Astrocyte (in vitro differentiated cells and primary cell): ENCODE data around the gene C1orf226. TPM values are rescaled to one million over a fixed set of nuclear protein-coding genes. Genes with fewer than 3 reads are reported as not detected.

ENCODE experiments used
- DNase-seq: peaks from one replicate; pipeline ENCODE4 v3.0.0-alpha.2; 2010; ENCODE audit warnings: low read depth
- FAIRE-seq: peaks from 2 replicates; lab custom pipeline; 2011; peaks lifted over from hg19 to GRCh38; lab: Jason Lieb, UNC
- H2AFZ ChIP-seq: 2 replicates; pipeline ENCODE4 v1.6.0; 2012; ENCODE audit warnings: low read depth, low read length, inconsistent platforms
- H3K27ac ChIP-seq: 2 replicates; pipeline ENCODE4 v1.5.1; 2011; ENCODE audit warnings: low read depth, low read length, inconsistent platforms
- H3K27me3 ChIP-seq: 2 replicates; pipeline ENCODE4 v1.6.0; 2011; ENCODE audit warnings: low read length, inconsistent platforms; ENCODE audit not compliant: insufficient read depth
- H3K36me3 ChIP-seq: 2 replicates; pipeline ENCODE4 v1.5.1; 2011; ENCODE audit warnings: low read length, inconsistent platforms; ENCODE audit not compliant: insufficient read depth
- H3K4me1 ChIP-seq: 2 replicates; pipeline ENCODE4 v1.5.1; 2011; ENCODE audit warnings: low read length, inconsistent platforms; ENCODE audit not compliant: insufficient read depth
- H3K4me2 ChIP-seq: 2 replicates; pipeline ENCODE4 v1.6.0; 2012; ENCODE audit warnings: low read length, inconsistent platforms
- H3K4me3 ChIP-seq: 2 replicates; pipeline ENCODE4 v1.5.1; 2011; ENCODE audit warnings: low read depth, mild to moderate bottlenecking, low read length, inconsistent platforms; ENCODE audit not compliant: insufficient read depth
- H3K79me2 ChIP-seq: 2 replicates; pipeline ENCODE4 v1.6.0; 2012; ENCODE audit warnings: mild to moderate bottlenecking, low read length, inconsistent platforms; ENCODE audit not compliant: insufficient read depth
- H3K9ac ChIP-seq: 2 replicates; pipeline ENCODE4 v1.6.0; 2012; ENCODE audit warnings: mild to moderate bottlenecking, low read length, inconsistent platforms
- H3K9me3 ChIP-seq: 2 replicates; pipeline ENCODE4 v1.5.1; 2012; ENCODE audit warnings: low read depth, mild to moderate bottlenecking, low read length, inconsistent platforms; ENCODE audit not compliant: insufficient read depth
- H4K20me1 ChIP-seq: 2 replicates; pipeline ENCODE4 v1.6.0; 2012; ENCODE audit warnings: low read length, inconsistent platforms; ENCODE audit not compliant: insufficient read depth
- H3K27ac Mint-ChIP-seq: one replicate; pipeline ENCODE4 v1.8.0; 2021; ENCODE audit warnings: mild to moderate bottlenecking, mixed read lengths; ENCODE audit not compliant: unreplicated experiment
- H3K27me3 Mint-ChIP-seq: one replicate; pipeline ENCODE4 v1.8.0; 2021; ENCODE audit warnings: low read depth, mixed read lengths; ENCODE audit not compliant: unreplicated experiment
- H3K36me3 Mint-ChIP-seq: one replicate; pipeline ENCODE4 v1.8.0; 2021; ENCODE audit warnings: low read depth, mixed read lengths; ENCODE audit not compliant: unreplicated experiment
- H3K4me1 Mint-ChIP-seq: one replicate; pipeline ENCODE4 v1.8.0; 2021; ENCODE audit warnings: low read depth, mixed read lengths; ENCODE audit not compliant: unreplicated experiment
- H3K4me3 Mint-ChIP-seq: one replicate; pipeline ENCODE4 v1.8.0; 2021; ENCODE audit warnings: mild to moderate bottlenecking, moderate library complexity, mixed read lengths; ENCODE audit not compliant: unreplicated experiment
- H3K9me3 Mint-ChIP-seq: one replicate; pipeline ENCODE4 v1.8.0; 2021; ENCODE audit warnings: mild to moderate bottlenecking, mixed read lengths; ENCODE audit not compliant: unreplicated experiment
- EZH2 ChIP-seq: IDR thresholded peaks from 2 replicates; pipeline ENCODE4 v1.6.1; 2012; ENCODE audit warnings: mild to moderate bottlenecking, low read length, inconsistent platforms; ENCODE audit not compliant: insufficient read depth
- total RNA-seq: library from RNA; stranded (reverse); gene quantifications from 2 replicates; pipeline ENCODE4 v1.2.1, GENCODE V29; 2021
- TF ChIP-seq, protein P1 (sequence below): IDR thresholded peaks from 2 replicates; pipeline ENCODE4 v1.5.1; 2011; ENCODE audit warnings: low read depth, mild to moderate bottlenecking, inconsistent platforms, low read length, moderate library complexity; ENCODE audit not compliant: insufficient read depth

The C1orf226 gene
- total RNA-seq, 1 donor from 2014 or later, result 0.73 TPM

DNA sequence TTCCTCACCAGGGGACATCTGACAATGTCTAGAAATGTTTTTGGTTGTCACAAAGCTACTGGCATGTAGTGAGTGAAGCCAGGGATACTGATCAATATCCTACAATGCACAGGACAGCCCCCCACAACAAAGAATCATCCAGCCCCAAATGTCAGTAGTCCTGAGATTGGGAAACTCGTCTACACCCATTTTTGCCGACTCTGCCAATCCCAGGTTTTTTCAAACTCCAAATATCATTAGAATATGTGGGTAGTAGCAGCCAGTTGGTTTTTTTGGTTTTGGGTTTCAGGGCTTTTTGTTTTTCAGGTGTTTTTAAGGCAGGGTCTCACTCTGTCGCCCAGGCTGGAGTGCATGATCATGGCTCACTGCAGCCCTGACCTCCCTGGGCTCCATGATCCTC is 10.8 kb upstream of the C1orf226 start:
- H3K4me1 Mint-ChIP-seq, result peaks cover 19% of the 10 kb centered on the region
- peaks cover 4% of the 10 kb centered on the region for H3K27me3 Mint-ChIP-seq
- no peak for DNase-seq
- FAIRE-seq, result no peak
- Histone ChIP-seq H3K4me1 (peaks cover 20% of the 10 kb centered on the region), H3K4me2 (no peak overlapping the region), H3K27me3 (no peaks in the 10 kb centered on the region), H3K79me2 (no peaks in the 10 kb centered on the region), H4K20me1 (no peaks in the 10 kb centered on the region), H3K36me3 (no peaks in the 10 kb centered on the region), H3K9me3 (no peaks in the 10 kb centered on the region), H2AFZ (no peak overlapping the region), H3K9ac (no peak overlapping the region), H3K27ac (no peak overlapping the region), H3K4me3 (no peak overlapping the region)
- TF ChIP-seq EZH2, result no peak
- TF ChIP-seq, protein P1, sequence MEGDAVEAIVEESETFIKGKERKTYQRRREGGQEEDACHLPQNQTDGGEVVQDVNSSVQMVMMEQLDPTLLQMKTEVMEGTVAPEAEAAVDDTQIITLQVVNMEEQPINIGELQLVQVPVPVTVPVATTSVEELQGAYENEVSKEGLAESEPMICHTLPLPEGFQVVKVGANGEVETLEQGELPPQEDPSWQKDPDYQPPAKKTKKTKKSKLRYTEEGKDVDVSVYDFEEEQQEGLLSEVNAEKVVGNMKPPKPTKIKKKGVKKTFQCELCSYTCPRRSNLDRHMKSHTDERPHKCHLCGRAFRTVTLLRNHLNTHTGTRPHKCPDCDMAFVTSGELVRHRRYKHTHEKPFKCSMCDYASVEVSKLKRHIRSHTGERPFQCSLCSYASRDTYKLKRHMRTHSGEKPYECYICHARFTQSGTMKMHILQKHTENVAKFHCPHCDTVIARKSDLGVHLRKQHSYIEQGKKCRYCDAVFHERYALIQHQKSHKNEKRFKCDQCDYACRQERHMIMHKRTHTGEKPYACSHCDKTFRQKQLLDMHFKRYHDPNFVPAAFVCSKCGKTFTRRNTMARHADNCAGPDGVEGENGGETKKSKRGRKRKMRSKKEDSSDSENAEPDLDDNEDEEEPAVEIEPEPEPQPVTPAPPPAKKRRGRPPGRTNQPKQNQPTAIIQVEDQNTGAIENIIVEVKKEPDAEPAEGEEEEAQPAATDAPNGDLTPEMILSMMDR, result no peak
- no peak overlapping the region for H3K4me3 Mint-ChIP-seq
- peaks cover 2% of the 10 kb centered on the region for H3K36me3 Mint-ChIP-seq
- no peak overlapping the region for H3K27ac Mint-ChIP-seq
- no peaks in the 10 kb centered on the region for H3K9me3 Mint-ChIP-seq

DNA sequence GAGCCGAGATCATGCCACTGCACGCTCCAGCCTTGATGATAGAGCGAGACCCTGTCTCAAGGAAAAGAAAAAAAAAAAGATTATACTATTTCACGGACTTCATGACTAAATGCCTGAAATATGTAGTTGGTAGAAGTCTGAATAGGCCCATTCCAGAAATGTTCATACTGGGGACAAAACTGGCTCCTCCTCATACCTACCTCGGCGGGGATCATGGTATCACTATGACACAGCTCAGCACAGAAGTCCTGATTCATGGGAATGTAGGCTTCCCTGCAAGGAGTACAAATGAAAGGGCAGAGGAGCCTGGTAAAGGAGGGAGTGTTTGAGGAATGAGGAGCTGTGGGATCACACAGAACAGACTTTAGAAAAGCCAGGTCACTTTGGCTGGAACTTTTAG is 9.9 kb upstream of the C1orf226 start:
- DNase-seq (peak; percentile 75), FAIRE-seq (no peak)
- Mint-ChIP-seq H3K27ac (peak overlapping the region; percentile 80), H3K27me3 (peaks cover 2% of the 10 kb centered on the region), H3K4me1 (peaks cover 19% of the 10 kb centered on the region), H3K36me3 (no peaks in the 10 kb centered on the region), H3K9me3 (no peaks in the 10 kb centered on the region), H3K4me3 (peak overlapping the region; percentile 4)
- TF ChIP-seq EZH2, result no peak
- TF ChIP-seq, protein P1, result no peak
- Histone ChIP-seq H3K27ac (peak overlapping the region; percentile 56), H3K27me3 (no peaks in the 10 kb centered on the region), H3K36me3 (no peaks in the 10 kb centered on the region), H4K20me1 (no peaks in the 10 kb centered on the region), H3K4me3 (no peak overlapping the region), H3K4me1 (peaks cover 20% of the 10 kb centered on the region), H3K4me2 (peak overlapping the region; percentile 54), H3K9me3 (no peaks in the 10 kb centered on the region), H3K9ac (peak overlapping the region; percentile 44), H2AFZ (peak overlapping the region; percentile 49), H3K79me2 (no peaks in the 10 kb centered on the region)

DNA sequence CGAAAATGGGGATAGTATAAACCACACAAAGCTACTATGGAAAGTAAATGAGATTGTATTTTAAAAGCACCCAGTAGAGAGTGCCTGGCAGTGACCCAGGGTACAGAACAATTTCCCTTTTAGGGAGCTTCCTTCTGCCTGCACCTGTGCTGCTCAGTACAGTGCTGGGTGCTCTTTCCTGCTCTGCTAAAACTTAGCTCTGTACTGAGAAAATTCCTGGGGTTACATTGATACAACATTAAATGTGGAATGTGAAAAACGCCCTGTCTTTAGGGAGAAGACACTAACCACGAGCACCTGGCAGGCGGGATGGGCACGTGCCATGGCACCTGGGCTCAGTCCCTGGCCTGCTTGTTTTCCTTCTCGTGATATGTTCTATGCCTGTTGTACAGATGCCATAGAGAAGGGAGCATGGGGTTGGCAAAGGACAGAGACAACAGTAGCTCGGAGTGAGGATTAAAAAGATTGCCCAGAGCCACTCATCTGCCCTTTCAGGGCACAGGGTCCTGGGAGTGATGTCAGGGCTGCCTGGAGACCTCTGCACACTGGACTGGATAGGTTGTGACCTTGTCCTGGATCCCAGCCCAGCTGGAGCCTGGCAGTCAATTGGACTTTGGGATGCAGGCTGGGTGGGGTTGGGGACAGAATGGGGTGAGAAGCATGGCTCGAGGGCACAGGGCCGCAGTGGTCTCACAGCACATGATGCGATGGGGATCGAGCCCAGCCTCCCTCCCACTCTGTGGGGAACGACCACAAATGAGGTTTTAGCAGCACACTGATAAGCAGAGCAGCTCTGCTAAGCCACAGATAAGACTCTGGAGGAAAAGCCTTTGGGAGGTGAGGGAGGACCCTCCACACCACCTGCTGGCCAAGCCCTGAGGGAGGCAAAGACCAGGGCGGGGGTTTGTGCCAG is 9.1 kb upstream of the C1orf226 start:
- no peak for FAIRE-seq
- Histone ChIP-seq H3K9me3 (no peaks in the 10 kb centered on the region), H3K4me2 (peak overlapping the region; percentile 54), H3K36me3 (no peaks in the 10 kb centered on the region), H4K20me1 (no peaks in the 10 kb centered on the region), H3K9ac (peak overlapping the region; percentile 44), H3K4me3 (no peak overlapping the region), H3K4me1 (peaks cover 20% of the 10 kb centered on the region), H2AFZ (no peak overlapping the region), H3K27ac (peak overlapping the region; percentile 56), H3K79me2 (no peaks in the 10 kb centered on the region), H3K27me3 (no peaks in the 10 kb centered on the region)
- Mint-ChIP-seq H3K36me3 (no peaks in the 10 kb centered on the region), H3K4me1 (peaks cover 19% of the 10 kb centered on the region), H3K4me3 (no peak overlapping the region), H3K27me3 (peaks cover 3% of the 10 kb centered on the region), H3K27ac (peak overlapping the region; percentile 80), H3K9me3 (no peaks in the 10 kb centered on the region)
- TF ChIP-seq, protein P1, result no peak
- no peak for TF ChIP-seq EZH2
- DNase-seq, result peak; percentile 31
